ENCODE measurements around the gene SLC2A4RG. TPM values are rescaled to one million over a fixed set of nuclear protein-coding genes. Genes with fewer than 3 reads are reported as not detected.
A peak's percentile ranks its signal among the peaks of the same experiment; 100 is the strongest.

Gene SLC2A4RG
- total and polyA plus RNA-seq, 4 donors, result 5.5 to 79.1 (median 53.1) TPM

GRCh38 chr20:63705232-63706026, 34.1 kb upstream of the SLC2A4RG start:
- DNase-seq (ENCODE audit: low read depth in 4 of 6, low spot score in 6 of 6), result no peak
- Histone ChIP-seq H3K9me3 (ENCODE audit: control insufficient read depth, insufficient read depth, low read length) (no peaks in the 10 kb centered on the region), H3K36me3 (ENCODE audit: control insufficient read depth, insufficient read depth, low read length) (peaks cover 81% of the 10 kb centered on the region), H3K27ac (ENCODE audit: low read depth, low read length) (no peak overlapping the region), H3K4me3 (ENCODE audit: low read depth, low read length) (no peak overlapping the region), H3K27me3 (ENCODE audit: control insufficient read depth, insufficient read depth, low read length) (no peaks in the 10 kb centered on the region), H3K4me1 (ENCODE audit: control insufficient read depth, insufficient read depth, low read length) (peaks cover 28% of the 10 kb centered on the region)
- 92% methylated on average over 7 of the region's 8 CpGs for WGBS (ENCODE audit: insufficient coverage)

- no peak for DNase-seq (ENCODE audit: low read depth in 4 of 6, low spot score in 6 of 6)
- WGBS (ENCODE audit: insufficient coverage), result 93% methylated on average over 8 of the region's 12 CpGs
- Histone ChIP-seq H3K4me3 (ENCODE audit: low read depth, low read length) (no peak overlapping the region), H3K36me3 (ENCODE audit: control insufficient read depth, insufficient read depth, low read length) (peaks cover 78% of the 10 kb centered on the region), H3K27me3 (ENCODE audit: control insufficient read depth, insufficient read depth, low read length) (no peaks in the 10 kb centered on the region), H3K9me3 (ENCODE audit: control insufficient read depth, insufficient read depth, low read length) (no peaks in the 10 kb centered on the region), H3K4me1 (ENCODE audit: control insufficient read depth, insufficient read depth, low read length) (peaks cover 28% of the 10 kb centered on the region), H3K27ac (ENCODE audit: low read depth, low read length) (no peak overlapping the region)
These were observed 33.4 kb upstream of the SLC2A4RG start for GRCh38 chr20:63706027-63706695.

- Histone ChIP-seq H3K9me3 (ENCODE audit: control insufficient read depth, insufficient read depth, low read length) (no peaks in the 10 kb centered on the region), H3K4me1 (ENCODE audit: control insufficient read depth, insufficient read depth, low read length) (peaks cover 28% of the 10 kb centered on the region), H3K27me3 (ENCODE audit: control insufficient read depth, insufficient read depth, low read length) (no peaks in the 10 kb centered on the region), H3K27ac (ENCODE audit: low read depth, low read length) (no peak overlapping the region), H3K36me3 (ENCODE audit: control insufficient read depth, insufficient read depth, low read length) (peaks cover 75% of the 10 kb centered on the region), H3K4me3 (ENCODE audit: low read depth, low read length) (peak overlapping the region; percentile 56)
- peak in 1 of 6 donors; percentile 6 for DNase-seq (ENCODE audit: low read depth in 4 of 6, low spot score in 6 of 6)
- WGBS (ENCODE audit: insufficient coverage), result 5% methylated on average over 56 of the region's 56 CpGs
These were observed 32.6 kb upstream of the SLC2A4RG start for GRCh38 chr20:63706852-63707557.

GRCh38 chr20:63707558-63708300, 31.8 kb upstream of the SLC2A4RG start, which contains the start of the genes ARFRP1 and ZGPAT:
Gene ARFRP1, minus strand, starts transcription at chr20:63707976. Its CDS starts 885 bp downstream, at chr20:63707091.
Gene ZGPAT, plus strand, starts transcription at chr20:63708039. Its CDS starts 542 bp downstream, at chr20:63708581.
- Histone ChIP-seq H3K27me3 (ENCODE audit: control insufficient read depth, insufficient read depth, low read length) (no peaks in the 10 kb centered on the region), H3K9me3 (ENCODE audit: control insufficient read depth, insufficient read depth, low read length) (no peaks in the 10 kb centered on the region), H3K4me1 (ENCODE audit: control insufficient read depth, insufficient read depth, low read length) (peaks cover 28% of the 10 kb centered on the region), H3K36me3 (ENCODE audit: control insufficient read depth, insufficient read depth, low read length) (peaks cover 70% of the 10 kb centered on the region), H3K27ac (ENCODE audit: low read depth, low read length) (no peak within 1 kb of the TSS), H3K4me3 (ENCODE audit: low read depth, low read length) (peak within 1 kb of the TSS; percentile 64)
- WGBS (ENCODE audit: insufficient coverage), result under 1% methylated on average over 98 of the region's 98 CpGs
- peak; percentile 67 to 97 (median 82) for DNase-seq (ENCODE audit: low read depth in 4 of 6, low spot score in 6 of 6)

- H3K27ac ChIP-seq (ENCODE audit: low read depth, low read length), result no peak overlapping the region
- peaks cover 28% of the 10 kb centered on the region for H3K4me1 ChIP-seq (ENCODE audit: control insufficient read depth, insufficient read depth, low read length)
- DNase-seq (ENCODE audit: low read depth in 4 of 6, low spot score in 6 of 6), result no peak
- whole genome bisulfite sequencing (ENCODE audit: insufficient coverage), result 19% methylated on average over 64 of the region's 67 CpGs
- peak overlapping the region; percentile 64 for H3K4me3 ChIP-seq (ENCODE audit: low read depth, low read length)
- no peaks in the 10 kb centered on the region for H3K27me3 ChIP-seq (ENCODE audit: control insufficient read depth, insufficient read depth, low read length)
- peaks cover 67% of the 10 kb centered on the region for H3K36me3 ChIP-seq (ENCODE audit: control insufficient read depth, insufficient read depth, low read length)
- no peaks in the 10 kb centered on the region for H3K9me3 ChIP-seq (ENCODE audit: control insufficient read depth, insufficient read depth, low read length)
These were observed 31.1 kb upstream of the SLC2A4RG start for GRCh38 chr20:63708301-63709148.

- no peak for DNase-seq (ENCODE audit: low read depth in 4 of 6, low spot score in 6 of 6)
- peaks cover 65% of the 10 kb centered on the region for H3K36me3 ChIP-seq (ENCODE audit: control insufficient read depth, insufficient read depth, low read length)
- 95% methylated on average over 16 of the region's 17 CpGs for WGBS (ENCODE audit: insufficient coverage)
- H3K27me3 ChIP-seq (ENCODE audit: control insufficient read depth, insufficient read depth, low read length), result no peaks in the 10 kb centered on the region
- H3K9me3 ChIP-seq (ENCODE audit: control insufficient read depth, insufficient read depth, low read length), result no peaks in the 10 kb centered on the region
- H3K27ac ChIP-seq (ENCODE audit: low read depth, low read length), result no peak overlapping the region
- peaks cover 28% of the 10 kb centered on the region for H3K4me1 ChIP-seq (ENCODE audit: control insufficient read depth, insufficient read depth, low read length)
- no peak overlapping the region for H3K4me3 ChIP-seq (ENCODE audit: low read depth, low read length)
These were observed 30.4 kb upstream of the SLC2A4RG start for GRCh38 chr20:63709149-63709527.

GRCh38 chr20:63711085-63711645, 28.4 kb upstream of the SLC2A4RG start:
- 85% methylated on average over 10 of the region's 12 CpGs for WGBS (ENCODE audit: insufficient coverage)
- H3K4me3 ChIP-seq (ENCODE audit: low read depth, low read length), result no peak overlapping the region
- peaks cover 61% of the 10 kb centered on the region for H3K36me3 ChIP-seq (ENCODE audit: control insufficient read depth, insufficient read depth, low read length)
- no peak for DNase-seq (ENCODE audit: low read depth in 4 of 6, low spot score in 6 of 6)
- H3K9me3 ChIP-seq (ENCODE audit: control insufficient read depth, insufficient read depth, low read length), result peaks cover 5% of the 10 kb centered on the region
- no peak overlapping the region for H3K27ac ChIP-seq (ENCODE audit: low read depth, low read length)
- H3K4me1 ChIP-seq (ENCODE audit: control insufficient read depth, insufficient read depth, low read length), result peaks cover 25% of the 10 kb centered on the region
- no peaks in the 10 kb centered on the region for H3K27me3 ChIP-seq (ENCODE audit: control insufficient read depth, insufficient read depth, low read length)

- Histone ChIP-seq H3K36me3 (ENCODE audit: control insufficient read depth, insufficient read depth, low read length) (peaks cover 62% of the 10 kb centered on the region), H3K27ac (ENCODE audit: low read depth, low read length) (no peak overlapping the region), H3K9me3 (ENCODE audit: control insufficient read depth, insufficient read depth, low read length) (peaks cover 5% of the 10 kb centered on the region), H3K4me3 (ENCODE audit: low read depth, low read length) (no peak overlapping the region), H3K4me1 (ENCODE audit: control insufficient read depth, insufficient read depth, low read length) (peaks cover 15% of the 10 kb centered on the region), H3K27me3 (ENCODE audit: control insufficient read depth, insufficient read depth, low read length) (no peaks in the 10 kb centered on the region)
- DNase-seq (ENCODE audit: low read depth in 4 of 6, low spot score in 6 of 6), result no peak
- 100% methylated on average over 1 of the region's 1 CpG for whole genome bisulfite sequencing (ENCODE audit: insufficient coverage)
These were observed 27.4 kb upstream of the SLC2A4RG start for GRCh38 chr20:63712191-63712590.

Data from spinal cord (tissue), 10 donors.